ENCODE results near the gene ATP6V0A4.
"Not testable (repeated sequence)": the region's sequence is repeated elsewhere in the genome, so short reads cannot be mapped to it uniquely, and the experiment has no call there.

Gene ATP6V0A4

GRCh38 chr7:138710536-138711385 is 87.2 kb downstream of the ATP6V0A4 start:
- in situ Hi-C loops (cut with MboI; ENCODE audit: low sequenced_read_pairs), result no loop called here

- in situ Hi-C loops (cut with MboI; ENCODE audit: low sequenced_read_pairs), result no loop called here
Observed at GRCh38 chr7:138705167-138705566, 92.8 kb downstream of the ATP6V0A4 start.

- in situ Hi-C loops (cut with MboI; ENCODE audit: low sequenced_read_pairs), result no loop called here
Observed at GRCh38 chr7:138701537-138701923, 96.5 kb downstream of the ATP6V0A4 start.

GRCh38 chr7:138700857-138701536 is 97.0 kb downstream of the ATP6V0A4 start, which contains the start of gene SVOPL:
TSS of gene SVOPL (minus strand) at chr7:138701362. CDS start at chr7:138679045, 22,317 bp downstream.
- in situ Hi-C loops (cut with MboI; ENCODE audit: low sequenced_read_pairs), result no loop called here

GRCh38 chr7:138699661-138700060 is 98.3 kb downstream of the ATP6V0A4 start:
- in situ Hi-C loops (cut with MboI; ENCODE audit: low sequenced_read_pairs), result no loop called here

GRCh38 chr7:138698281-138698680 is 99.7 kb downstream of the ATP6V0A4 start:
- in situ Hi-C loops (cut with MboI; ENCODE audit: low sequenced_read_pairs), result no loop called here

GRCh38 chr7:138697535-138698182 is 100.3 kb downstream of the ATP6V0A4 start:
- in situ Hi-C loops (cut with MboI; ENCODE audit: low sequenced_read_pairs), result no loop called here

- in situ Hi-C loops (cut with MboI; ENCODE audit: low sequenced_read_pairs), result not testable (repeated sequence)
Observed at GRCh38 chr7:138695776-138696175, 102.2 kb downstream of the ATP6V0A4 start.

GRCh38 chr7:138695106-138695505 is 102.9 kb downstream of the ATP6V0A4 start:
- in situ Hi-C loops (cut with MboI; ENCODE audit: low sequenced_read_pairs), result no loop called here

GRCh38 chr7:138691178-138691577 is 106.8 kb downstream of the ATP6V0A4 start:
- in situ Hi-C loops (cut with MboI; ENCODE audit: low sequenced_read_pairs), result no loop called here

GRCh38 chr7:138690495-138690894 is 107.5 kb downstream of the ATP6V0A4 start:
- in situ Hi-C loops (cut with MboI; ENCODE audit: low sequenced_read_pairs), result no loop called here

GRCh38 chr7:138688037-138688436 is 110.0 kb downstream of the ATP6V0A4 start:
- in situ Hi-C loops (cut with MboI; ENCODE audit: low sequenced_read_pairs), result not testable (repeated sequence)

GRCh38 chr7:138684340-138684739 is 113.7 kb downstream of the ATP6V0A4 start:
- in situ Hi-C loops (cut with MboI; ENCODE audit: low sequenced_read_pairs), result no loop called here

GRCh38 chr7:138679793-138680192 is 118.2 kb downstream of the ATP6V0A4 start:
- in situ Hi-C loops (cut with MboI; ENCODE audit: low sequenced_read_pairs), result no loop called here

- in situ Hi-C loops (cut with MboI; ENCODE audit: low sequenced_read_pairs), result no loop called here
Observed at GRCh38 chr7:138670594-138670993, 127.4 kb downstream of the ATP6V0A4 start.

GRCh38 chr7:138669364-138669763 is 128.6 kb downstream of the ATP6V0A4 start:
- in situ Hi-C loops (cut with MboI; ENCODE audit: low sequenced_read_pairs), result no loop called here

GRCh38 chr7:138668946-138669345 is 129.1 kb downstream of the ATP6V0A4 start:
- in situ Hi-C loops (cut with MboI; ENCODE audit: low sequenced_read_pairs), result no loop called here

- in situ Hi-C loops (cut with MboI; ENCODE audit: low sequenced_read_pairs), result no loop called here
Observed at GRCh38 chr7:138668229-138668596, 129.8 kb downstream of the ATP6V0A4 start.

GRCh38 chr7:138667535-138668228 is 130.3 kb downstream of the ATP6V0A4 start:
- in situ Hi-C loops (cut with MboI; ENCODE audit: low sequenced_read_pairs), result no loop called here

GRCh38 chr7:138666385-138666784 is 131.6 kb downstream of the ATP6V0A4 start:
- in situ Hi-C loops (cut with MboI; ENCODE audit: low sequenced_read_pairs), result no loop called here

GRCh38 chr7:138665669-138666140 is 132.3 kb downstream of the ATP6V0A4 start:
- in situ Hi-C loops (cut with MboI; ENCODE audit: low sequenced_read_pairs), result no loop called here

Measured in HL-60/S4 treated with phorbol 12-myristate 13-acetate at 8.2 ng/mL for 4 days and 3 days (cell line).